Measurements from ENCODE around the gene MYCBP.

GRCh38 chr1:38826886-38827285 is 46.3 kb downstream of the MYCBP start:
- TF ChIP-seq, protein P1, sequence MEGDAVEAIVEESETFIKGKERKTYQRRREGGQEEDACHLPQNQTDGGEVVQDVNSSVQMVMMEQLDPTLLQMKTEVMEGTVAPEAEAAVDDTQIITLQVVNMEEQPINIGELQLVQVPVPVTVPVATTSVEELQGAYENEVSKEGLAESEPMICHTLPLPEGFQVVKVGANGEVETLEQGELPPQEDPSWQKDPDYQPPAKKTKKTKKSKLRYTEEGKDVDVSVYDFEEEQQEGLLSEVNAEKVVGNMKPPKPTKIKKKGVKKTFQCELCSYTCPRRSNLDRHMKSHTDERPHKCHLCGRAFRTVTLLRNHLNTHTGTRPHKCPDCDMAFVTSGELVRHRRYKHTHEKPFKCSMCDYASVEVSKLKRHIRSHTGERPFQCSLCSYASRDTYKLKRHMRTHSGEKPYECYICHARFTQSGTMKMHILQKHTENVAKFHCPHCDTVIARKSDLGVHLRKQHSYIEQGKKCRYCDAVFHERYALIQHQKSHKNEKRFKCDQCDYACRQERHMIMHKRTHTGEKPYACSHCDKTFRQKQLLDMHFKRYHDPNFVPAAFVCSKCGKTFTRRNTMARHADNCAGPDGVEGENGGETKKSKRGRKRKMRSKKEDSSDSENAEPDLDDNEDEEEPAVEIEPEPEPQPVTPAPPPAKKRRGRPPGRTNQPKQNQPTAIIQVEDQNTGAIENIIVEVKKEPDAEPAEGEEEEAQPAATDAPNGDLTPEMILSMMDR (IDR thresholded peaks at IDR 0.05), result no peak
- TF ChIP-seq POLR2A (IDR thresholded peaks at IDR 0.05), result no peak
- TF ChIP-seq POLR2AphosphoS5 (IDR thresholded peaks at IDR 0.05; ENCODE audit: insufficient read depth in 1 of 2, low read depth in 1 of 2), result no peak

Data from vagina (tissue), 2 donors.